Vagina (tissue), 2 donors: ENCODE measurements around the gene PCBP4. TPM values are rescaled to one million over a fixed set of nuclear protein-coding genes. Genes with fewer than 3 reads are reported as not detected.

Experiments used
- DNase-seq, 2 donors: peaks; one replicate each; pipeline ENCODE4 v3.0.0-alpha.2; 2017; ENCODE audit errors: extremely low spot score in 2 of 2
- H3K27ac ChIP-seq: fragments of 200-600 bp; sonication (generic); one replicate; pipeline ENCODE4 v1.5.1; 2019
- H3K27me3 ChIP-seq: fragments of 200-600 bp; sonication (generic); one replicate; pipeline ENCODE4 v1.5.1; 2019
- H3K36me3 ChIP-seq, 2 donors: fragments of 200-600 bp; sonication (generic); one replicate each; pipeline ENCODE4 v1.5.1; 2017 to 2019
- H3K4me1 ChIP-seq: fragments of 200-600 bp; sonication (generic); one replicate; pipeline ENCODE4 v1.5.1; 2019
- H3K4me3 ChIP-seq, 2 donors: fragments of 200-600 bp; sonication (generic); 1 replicate in 1 of 2; 2 replicates in 1 of 2; pipeline ENCODE4 v1.5.1; 2016 to 2019
- H3K9me3 ChIP-seq: fragments of 200-600 bp; sonication (generic); one replicate; pipeline ENCODE4 v1.5.1; 2019
- POLR2A ChIP-seq, 2 donors: fragments of 450-650 bp; IDR thresholded peaks; one replicate each; pipeline ENCODE4 v1.6.1; 2017; ENCODE audit warnings: antibody characterized with exemption in 2 of 2, mild to moderate bottlenecking in 2 of 2, moderate library complexity in 2 of 2
- POLR2AphosphoS5 ChIP-seq, 2 donors: sonication (generic); formaldehyde crosslinking; IDR thresholded peaks; one replicate each; pipeline ENCODE4 v1.9.0; 2017; ENCODE audit warnings: antibody characterized with exemption in 2 of 2, mild to moderate bottlenecking in 2 of 2, low read depth in 1 of 2; ENCODE audit not compliant: insufficient read depth in 1 of 2
- intact Hi-C: fragments of 100-400 bp; cut with DNase I; formaldehyde crosslinking; loops from one replicate; pipeline ENCODE4 v1.15.1; 2023
- total RNA-seq: library from RNA; depleted of rRNA; stranded (reverse); fragments of >200 nt; gene quantifications from one replicate; pipeline ENCODE4 v1.2.3, GENCODE V29; 2016
- TF ChIP-seq, protein P1 (sequence below), 3 experiments: fragments of 450-650 bp in 2 of 3; fragments of 200-600 bp in 1 of 3; sonication (generic) in 1 of 3; IDR thresholded peaks; one replicate each; pipeline ENCODE4 v1.5.1; 2017 to 2019; ENCODE audit warnings: antibody characterized with exemption in 3 of 3, mild to moderate bottlenecking in 2 of 3, moderate library complexity in 2 of 3

PCBP4 gene
- total RNA-seq, 1 donor from 2014 or later, result 36.6 TPM

DNA sequence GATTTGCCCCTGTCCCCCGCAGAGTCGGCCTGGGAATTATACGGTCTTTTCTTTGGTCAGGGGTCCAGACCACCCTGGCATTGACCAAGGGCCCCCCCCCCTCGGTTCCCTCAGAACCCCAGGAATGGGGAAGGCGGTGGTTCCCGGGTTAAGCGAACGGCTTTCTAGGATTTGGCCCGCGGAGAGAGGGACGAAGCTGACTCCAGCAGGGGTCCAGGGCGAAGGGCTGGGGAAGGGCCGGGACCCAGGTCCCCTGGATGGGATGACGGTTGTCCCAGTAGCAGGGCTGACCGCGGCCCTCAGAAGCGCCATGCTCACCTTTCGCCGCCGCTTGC lies 25.8 kb downstream of the PCBP4 start:
- intact Hi-C loops, result loop anchor here (2.0 kb wide), 1 partner anchor 33 kb away; the partner anchor contains the start of genes ABHD14A and ABHD14B
- TF ChIP-seq, protein P1, sequence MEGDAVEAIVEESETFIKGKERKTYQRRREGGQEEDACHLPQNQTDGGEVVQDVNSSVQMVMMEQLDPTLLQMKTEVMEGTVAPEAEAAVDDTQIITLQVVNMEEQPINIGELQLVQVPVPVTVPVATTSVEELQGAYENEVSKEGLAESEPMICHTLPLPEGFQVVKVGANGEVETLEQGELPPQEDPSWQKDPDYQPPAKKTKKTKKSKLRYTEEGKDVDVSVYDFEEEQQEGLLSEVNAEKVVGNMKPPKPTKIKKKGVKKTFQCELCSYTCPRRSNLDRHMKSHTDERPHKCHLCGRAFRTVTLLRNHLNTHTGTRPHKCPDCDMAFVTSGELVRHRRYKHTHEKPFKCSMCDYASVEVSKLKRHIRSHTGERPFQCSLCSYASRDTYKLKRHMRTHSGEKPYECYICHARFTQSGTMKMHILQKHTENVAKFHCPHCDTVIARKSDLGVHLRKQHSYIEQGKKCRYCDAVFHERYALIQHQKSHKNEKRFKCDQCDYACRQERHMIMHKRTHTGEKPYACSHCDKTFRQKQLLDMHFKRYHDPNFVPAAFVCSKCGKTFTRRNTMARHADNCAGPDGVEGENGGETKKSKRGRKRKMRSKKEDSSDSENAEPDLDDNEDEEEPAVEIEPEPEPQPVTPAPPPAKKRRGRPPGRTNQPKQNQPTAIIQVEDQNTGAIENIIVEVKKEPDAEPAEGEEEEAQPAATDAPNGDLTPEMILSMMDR (IDR thresholded peaks at IDR 0.05), result no peak
- TF ChIP-seq POLR2AphosphoS5 (IDR thresholded peaks at IDR 0.05; ENCODE audit: insufficient read depth in 1 of 2, low read depth in 1 of 2) (no peak), POLR2A (IDR thresholded peaks at IDR 0.05) (no peak)

DNA sequence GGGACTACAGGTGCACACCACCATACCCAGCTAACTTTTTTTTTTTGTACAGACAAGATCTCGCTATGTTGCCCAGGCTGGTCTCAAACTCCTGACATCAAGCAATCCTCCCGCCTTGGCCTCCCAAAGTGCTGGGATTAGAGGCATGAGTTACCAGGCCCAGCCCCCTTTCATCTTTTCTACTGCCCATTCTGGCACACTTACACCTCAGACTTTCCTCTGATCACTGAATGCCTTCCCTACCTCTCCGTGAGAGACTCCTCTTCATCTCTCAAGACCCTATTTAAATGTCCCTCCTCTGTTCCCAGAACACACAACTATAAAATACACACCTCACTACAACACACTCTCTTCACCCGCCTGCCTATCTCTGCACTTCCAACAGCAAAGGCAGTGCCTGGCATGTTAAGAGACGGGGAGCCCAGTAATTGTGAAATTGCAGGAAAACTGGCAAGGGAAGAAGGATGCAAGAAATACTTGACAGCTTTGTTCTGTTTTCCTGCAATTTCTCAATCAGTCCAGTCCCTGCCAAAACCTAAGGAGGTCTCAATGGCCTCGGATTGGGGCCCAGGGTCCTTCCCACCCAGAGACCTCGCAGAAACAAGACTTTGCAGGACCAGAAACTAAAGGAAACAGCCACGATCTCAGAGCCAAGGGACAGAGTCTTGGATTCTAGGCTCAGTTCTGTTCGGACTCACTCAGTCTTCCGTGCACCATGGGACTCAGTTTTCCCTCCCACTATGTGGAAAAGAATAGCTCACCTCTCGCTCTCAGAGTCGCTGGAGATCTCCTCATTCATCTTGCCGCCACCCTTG lies 26.4 kb downstream of the PCBP4 start:
- no peaks in the 10 kb centered on the region for H3K27me3 ChIP-seq
- intact Hi-C loops, result loop anchor here (2.0 kb wide), 1 partner anchor 34 kb away; the partner anchor contains the start of genes ABHD14A and ABHD14B
- no peak overlapping the region for H3K27ac ChIP-seq
- no peaks in the 10 kb centered on the region for H3K9me3 ChIP-seq
- TF ChIP-seq, protein P1 (IDR thresholded peaks at IDR 0.05), result no peak
- TF ChIP-seq POLR2AphosphoS5 (IDR thresholded peaks at IDR 0.05; ENCODE audit: insufficient read depth in 1 of 2, low read depth in 1 of 2) (no peak), POLR2A (IDR thresholded peaks at IDR 0.05) (no peak)
- peak overlapping the region; percentile 69 to 76 for H3K4me3 ChIP-seq
- peaks cover 31% of the 10 kb centered on the region for H3K4me1 ChIP-seq
- peaks cover 0 to 23% of the 10 kb centered on the region in 2 donors for H3K36me3 ChIP-seq
- peak in 1 of 2 donors; percentile 49 for DNase-seq

More for the DNA sequence above, 25.8 kb downstream of the PCBP4 start:
- Histone ChIP-seq H3K27me3 (no peaks in the 10 kb centered on the region), H3K36me3 (peaks cover 0 to 17% of the 10 kb centered on the region in 2 donors), H3K9me3 (no peaks in the 10 kb centered on the region), H3K27ac (no peak overlapping the region), H3K4me1 (peaks cover 31% of the 10 kb centered on the region), H3K4me3 (peak overlapping the region; percentile 69 to 76)
- peak in 1 of 2 donors; percentile 81 for DNase-seq

DNA sequence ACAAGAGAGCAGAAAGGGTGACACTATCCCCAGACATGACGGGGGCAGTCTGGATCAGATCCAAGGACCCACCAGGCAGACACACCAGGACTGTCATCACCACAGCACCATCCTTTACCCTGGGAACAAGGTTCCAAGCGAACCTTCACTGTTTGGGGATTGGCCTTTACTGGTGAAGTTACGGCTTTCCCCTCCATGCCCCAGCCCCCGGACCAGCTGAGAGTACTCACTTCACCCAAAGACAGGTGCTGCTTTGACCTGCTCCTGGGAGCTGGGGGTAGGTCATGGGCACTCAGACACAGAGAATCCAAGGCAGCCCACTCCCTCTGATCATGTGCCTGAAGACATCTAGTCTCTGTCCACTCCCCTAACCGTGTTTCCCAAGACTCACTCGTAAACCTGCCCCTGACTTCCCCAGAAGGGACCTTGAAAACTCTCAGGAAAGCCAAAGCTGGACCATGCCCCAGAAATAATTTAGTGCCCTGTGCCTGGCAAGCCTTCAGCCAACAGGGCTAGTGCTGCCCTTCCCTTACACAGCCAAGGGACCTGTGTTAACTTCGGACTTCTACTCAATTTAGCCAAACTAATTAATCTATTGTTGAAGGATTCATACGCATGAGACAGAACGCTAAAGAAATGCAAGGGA lies 28.4 kb downstream of the PCBP4 start:
- intact Hi-C loops, result loop anchor here (5.0 kb wide), 1 partner anchor 208 kb away; no protein-coding TSS in a partner anchor
- Histone ChIP-seq H3K4me1 (peaks cover 31% of the 10 kb centered on the region), H3K36me3 (peaks cover 0 to 42% of the 10 kb centered on the region in 2 donors), H3K27me3 (no peaks in the 10 kb centered on the region), H3K9me3 (no peaks in the 10 kb centered on the region), H3K27ac (no peak overlapping the region), H3K4me3 (no peak overlapping the region)
- TF ChIP-seq POLR2AphosphoS5 (IDR thresholded peaks at IDR 0.05; ENCODE audit: insufficient read depth in 1 of 2, low read depth in 1 of 2), result no peak
- no peak for TF ChIP-seq POLR2A (IDR thresholded peaks at IDR 0.05)
- TF ChIP-seq, protein P1 (IDR thresholded peaks at IDR 0.05), result no peak
- DNase-seq, result peak in 1 of 2 donors; percentile 69

DNA sequence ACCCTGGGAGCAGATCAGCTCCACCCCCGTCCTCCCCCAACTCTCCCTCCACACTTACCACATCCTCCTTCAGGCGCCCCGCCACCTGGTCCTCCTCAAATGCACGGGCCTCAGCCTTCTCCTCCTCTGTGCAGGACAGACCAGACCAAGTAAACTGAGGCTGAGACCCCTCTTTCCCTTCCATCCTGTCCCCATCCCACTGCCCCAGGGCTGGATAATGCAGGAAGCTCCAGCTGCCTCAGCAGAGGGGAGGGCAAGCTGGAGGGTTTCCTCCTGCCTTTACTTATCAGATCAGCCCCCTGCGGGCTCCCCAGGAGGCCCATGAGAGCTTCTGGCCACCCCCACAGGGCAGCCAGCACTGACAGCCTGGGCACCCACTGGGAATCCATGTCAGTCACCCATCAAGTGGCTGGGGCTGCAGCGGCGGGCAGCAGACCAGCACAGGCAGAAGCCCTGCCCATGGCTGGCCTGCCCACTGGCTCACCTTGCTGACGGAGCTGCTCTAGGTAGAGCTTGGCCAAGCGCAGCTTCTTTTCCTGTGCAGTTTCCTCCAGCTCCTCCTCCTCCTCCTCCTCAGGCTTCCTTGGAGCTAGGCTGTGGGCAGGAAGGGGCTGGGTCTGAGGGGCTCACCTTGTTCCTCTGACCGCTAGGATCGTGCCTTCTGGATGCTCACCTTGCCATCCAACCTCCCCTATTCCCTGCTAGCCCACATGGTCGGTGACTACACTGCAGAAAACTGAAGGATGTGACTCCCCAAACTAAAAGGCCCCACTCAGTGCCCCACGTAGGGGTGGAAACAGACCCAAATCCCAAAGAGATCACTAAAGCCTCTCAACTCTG lies 29.4 kb downstream of the PCBP4 start:
- H3K4me3 ChIP-seq, result no peak overlapping the region
- no peak overlapping the region for H3K27ac ChIP-seq
- H3K27me3 ChIP-seq, result no peaks in the 10 kb centered on the region
- TF ChIP-seq POLR2AphosphoS5 (IDR thresholded peaks at IDR 0.05; ENCODE audit: insufficient read depth in 1 of 2, low read depth in 1 of 2), result no peak
- TF ChIP-seq POLR2A (IDR thresholded peaks at IDR 0.05), result no peak
- TF ChIP-seq, protein P1 (IDR thresholded peaks at IDR 0.05), result no peak
- H3K4me1 ChIP-seq, result peaks cover 25% of the 10 kb centered on the region
- DNase-seq, result peak in 1 of 2 donors; percentile 75
- intact Hi-C loops, result loop anchor here (5.0 kb wide), 1 partner anchor 209 kb away; no protein-coding TSS in a partner anchor
- H3K36me3 ChIP-seq, result peaks cover 0 to 50% of the 10 kb centered on the region in 2 donors
- H3K9me3 ChIP-seq, result no peaks in the 10 kb centered on the region
